CD4-positive, alpha-beta T cell (primary cell): ENCODE measurements around the gene TPBG. TPM values are rescaled to one million over a fixed set of nuclear protein-coding genes. Genes with fewer than 3 reads are reported as not detected.

Source experiments
- ATAC-seq: fragments of 200-7000 bp; cut with Tn5 transposase; one replicate; pipeline ENCODE4 v1.10.0; 2022; ENCODE audit warnings: mild to moderate bottlenecking; ENCODE audit not compliant: poor library complexity
- CTCF ChIA-PET: fragments of 350-600 bp; sonication (Branson Sonifier 250); formaldehyde crosslinking; loops from one replicate; lab custom pipeline; 2021; ENCODE audit warnings: antibody characterized with exemption, inconsistent platforms; lab: Charles Lee
- POLR2A ChIA-PET: fragments of 350-600 bp; sonication (Branson Sonifier 250); formaldehyde crosslinking; loops from one replicate; lab custom pipeline; 2021; ENCODE audit warnings: antibody characterized with exemption, inconsistent platforms; lab: Charles Lee
- DNase-seq, 14 experiments: peaks; one replicate each; pipeline ENCODE4 v3.0.0-alpha.2; 2013 to 2020; ENCODE audit warnings: mixed read lengths in 2 of 14
- H3K27ac ChIP-seq, 2 donors: one replicate each; pipeline versions ENCODE4 v1.5.1 to v1.7.0; 2013; ENCODE audit warnings: low read length in 2 of 2, low read depth in 1 of 2, mild to moderate bottlenecking in 1 of 2
- H3K27me3 ChIP-seq, 2 experiments: 1 replicate in 1 of 2; 2 replicates in 1 of 2; pipeline versions ENCODE4 v1.6.1 to v1.7.0; 2013; ENCODE audit warnings: low read length in 2 of 2, control low read depth in 1 of 2, mild to moderate bottlenecking in 1 of 2, moderate library complexity in 1 of 2; ENCODE audit not compliant: insufficient read depth in 2 of 2, control insufficient read depth in 1 of 2
- H3K36me3 ChIP-seq: one replicate; pipeline ENCODE4 v1.6.1; 2013; ENCODE audit warnings: low read length, control low read depth; ENCODE audit not compliant: insufficient read depth
- H3K4me1 ChIP-seq: one replicate; pipeline ENCODE4 v1.6.1; 2013; ENCODE audit warnings: low read length, control low read depth; ENCODE audit not compliant: insufficient read depth
- H3K4me3 ChIP-seq: one replicate; pipeline ENCODE4 v1.5.1; 2013; ENCODE audit warnings: mild to moderate bottlenecking, low read length, moderate library complexity
- H3K9me3 ChIP-seq, 2 experiments: 1 replicate in 1 of 2; 2 replicates in 1 of 2; pipeline versions ENCODE4 v1.6.1 to v1.7.0; 2013; ENCODE audit warnings: low read length in 2 of 2, mild to moderate bottlenecking in 2 of 2, control low read depth in 1 of 2, moderate library complexity in 1 of 2; ENCODE audit not compliant: control insufficient read depth in 1 of 2, insufficient read depth in 1 of 2
- H3K27ac Mint-ChIP-seq: one replicate; pipeline ENCODE4 v1.8.0; 2020; ENCODE audit warnings: mixed read lengths
- H3K27me3 Mint-ChIP-seq: one replicate; pipeline ENCODE4 v1.8.0; 2021; ENCODE audit warnings: mixed read lengths
- H3K36me3 Mint-ChIP-seq: one replicate; pipeline ENCODE4 v1.8.0; 2021; ENCODE audit warnings: low read depth, mixed read lengths
- H3K4me1 Mint-ChIP-seq: one replicate; pipeline ENCODE4 v1.8.0; 2021; ENCODE audit warnings: low read depth, mixed read lengths
- H3K4me3 Mint-ChIP-seq: one replicate; pipeline ENCODE4 v1.8.0; 2020; ENCODE audit warnings: mild to moderate bottlenecking, mixed read lengths
- H3K9me3 Mint-ChIP-seq: one replicate; pipeline ENCODE4 v1.8.0; 2020; ENCODE audit warnings: mixed read lengths
- CTCF ChIP-seq: fragments of 200-600 bp; IDR thresholded peaks from one replicate; pipeline ENCODE4 v1.8.0; 2022; ENCODE audit warnings: antibody characterized with exemption, mild to moderate bottlenecking
- intact Hi-C, 2 experiments: fragments of 100-400 bp; cut with DNase I in 1 of 2; cut with micrococcal nuclease in 1 of 2; formaldehyde crosslinking; loops; one replicate each; pipeline versions ENCODE4 v1.15.1 to v1.9.0; 2023 to 2025; cut with DNase I, micrococcal nuclease
- total RNA-seq, 174 experiments: library from RNA in 2 of 174; stranded (reverse) in 2 of 174; gene quantifications; one replicate each; pipeline ENCODE4 v1.2.3 and lab custom pipeline; 2021 to 2026

The TPBG gene
- total RNA-seq, 2 experiments from 2014 or later, result 0.36 to 0.56 TPM

GRCh38 chr6:82397962-82398692, 34.5 kb downstream of the TPBG start:
- Mint-ChIP-seq H3K4me1 (no peaks in the 10 kb centered on the region), H3K27ac (no peak overlapping the region), H3K4me3 (no peak overlapping the region), H3K36me3 (no peaks in the 10 kb centered on the region), H3K27me3 (peaks cover 4% of the 10 kb centered on the region), H3K9me3 (peaks cover 2% of the 10 kb centered on the region)
- no peaks in the 10 kb centered on the region for H3K27me3 ChIP-seq
- no peak for TF ChIP-seq CTCF
- intact Hi-C loops, result no loop called here
- H3K9me3 ChIP-seq, result no peaks in the 10 kb centered on the region
- CTCF ChIA-PET, result no interaction called here
- no peak for DNase-seq
- H3K4me3 ChIP-seq, result no peak overlapping the region
- POLR2A ChIA-PET, result no interaction called here
- H3K4me1 ChIP-seq, result no peaks in the 10 kb centered on the region
- ATAC-seq, result no peak
- no peaks in the 10 kb centered on the region for H3K36me3 ChIP-seq
- no peak overlapping the region for H3K27ac ChIP-seq

GRCh38 chr6:82408952-82409431, 45.4 kb downstream of the TPBG start:
- Histone ChIP-seq H3K4me3 (no peak overlapping the region), H3K36me3 (no peaks in the 10 kb centered on the region), H3K4me1 (no peaks in the 10 kb centered on the region), H3K9me3 (no peaks in the 10 kb centered on the region), H3K27me3 (no peaks in the 10 kb centered on the region), H3K27ac (no peak overlapping the region)
- ATAC-seq, result no peak
- intact Hi-C loops, result no loop called here
- ChIA-PET POLR2A (no interaction called here), CTCF (no interaction called here)
- no peak for TF ChIP-seq CTCF
- H3K27ac Mint-ChIP-seq, result no peak overlapping the region
- no peak for DNase-seq
- no peak overlapping the region for H3K4me3 Mint-ChIP-seq
- H3K27me3 Mint-ChIP-seq, result no peaks in the 10 kb centered on the region
- no peaks in the 10 kb centered on the region for H3K4me1 Mint-ChIP-seq
- no peaks in the 10 kb centered on the region for H3K36me3 Mint-ChIP-seq
- no peaks in the 10 kb centered on the region for H3K9me3 Mint-ChIP-seq

GRCh38 chr6:82410151-82410648, 46.6 kb downstream of the TPBG start:
- DNase-seq (no peak), ATAC-seq (no peak)
- intact Hi-C loops, result no loop called here
- Histone ChIP-seq H3K27ac (no peak overlapping the region), H3K9me3 (no peaks in the 10 kb centered on the region), H3K4me3 (no peak overlapping the region), H3K4me1 (no peaks in the 10 kb centered on the region), H3K36me3 (no peaks in the 10 kb centered on the region), H3K27me3 (no peaks in the 10 kb centered on the region)
- no peaks in the 10 kb centered on the region for H3K36me3 Mint-ChIP-seq
- H3K9me3 Mint-ChIP-seq, result no peaks in the 10 kb centered on the region
- ChIA-PET POLR2A (no interaction called here), CTCF (no interaction called here)
- H3K27ac Mint-ChIP-seq, result no peak overlapping the region
- H3K27me3 Mint-ChIP-seq, result no peaks in the 10 kb centered on the region
- H3K4me3 Mint-ChIP-seq, result no peak overlapping the region
- no peaks in the 10 kb centered on the region for H3K4me1 Mint-ChIP-seq
- TF ChIP-seq CTCF, result no peak
